ENCODE data around the gene MADCAM1.
A peak's percentile ranks its signal among the peaks of the same experiment; 100 is the strongest.

The MADCAM1 gene

GRCh38 chr19:489418-490196 is 6.7 kb upstream of the MADCAM1 start:
- TF ChIP-seq, protein P1, sequence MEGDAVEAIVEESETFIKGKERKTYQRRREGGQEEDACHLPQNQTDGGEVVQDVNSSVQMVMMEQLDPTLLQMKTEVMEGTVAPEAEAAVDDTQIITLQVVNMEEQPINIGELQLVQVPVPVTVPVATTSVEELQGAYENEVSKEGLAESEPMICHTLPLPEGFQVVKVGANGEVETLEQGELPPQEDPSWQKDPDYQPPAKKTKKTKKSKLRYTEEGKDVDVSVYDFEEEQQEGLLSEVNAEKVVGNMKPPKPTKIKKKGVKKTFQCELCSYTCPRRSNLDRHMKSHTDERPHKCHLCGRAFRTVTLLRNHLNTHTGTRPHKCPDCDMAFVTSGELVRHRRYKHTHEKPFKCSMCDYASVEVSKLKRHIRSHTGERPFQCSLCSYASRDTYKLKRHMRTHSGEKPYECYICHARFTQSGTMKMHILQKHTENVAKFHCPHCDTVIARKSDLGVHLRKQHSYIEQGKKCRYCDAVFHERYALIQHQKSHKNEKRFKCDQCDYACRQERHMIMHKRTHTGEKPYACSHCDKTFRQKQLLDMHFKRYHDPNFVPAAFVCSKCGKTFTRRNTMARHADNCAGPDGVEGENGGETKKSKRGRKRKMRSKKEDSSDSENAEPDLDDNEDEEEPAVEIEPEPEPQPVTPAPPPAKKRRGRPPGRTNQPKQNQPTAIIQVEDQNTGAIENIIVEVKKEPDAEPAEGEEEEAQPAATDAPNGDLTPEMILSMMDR (IDR thresholded peaks at IDR 0.05; ENCODE audit: unreplicated experiment in 3 of 3) = no peak
- peaks cover 4% of the 10 kb centered on the region for H3K36me3 Mint-ChIP-seq (ENCODE audit: low read depth)
- peaks cover 8% of the 10 kb centered on the region for H3K27me3 Mint-ChIP-seq (ENCODE audit: low read depth)
- H3K4me3 Mint-ChIP-seq = peak overlapping the region; percentile 84
- peaks cover 4% of the 10 kb centered on the region for H3K4me1 Mint-ChIP-seq
- H3K27ac Mint-ChIP-seq = peak overlapping the region; percentile 50 to 81 (median 54)
- H3K9me3 Mint-ChIP-seq = no peaks in the 10 kb centered on the region

DNA sequence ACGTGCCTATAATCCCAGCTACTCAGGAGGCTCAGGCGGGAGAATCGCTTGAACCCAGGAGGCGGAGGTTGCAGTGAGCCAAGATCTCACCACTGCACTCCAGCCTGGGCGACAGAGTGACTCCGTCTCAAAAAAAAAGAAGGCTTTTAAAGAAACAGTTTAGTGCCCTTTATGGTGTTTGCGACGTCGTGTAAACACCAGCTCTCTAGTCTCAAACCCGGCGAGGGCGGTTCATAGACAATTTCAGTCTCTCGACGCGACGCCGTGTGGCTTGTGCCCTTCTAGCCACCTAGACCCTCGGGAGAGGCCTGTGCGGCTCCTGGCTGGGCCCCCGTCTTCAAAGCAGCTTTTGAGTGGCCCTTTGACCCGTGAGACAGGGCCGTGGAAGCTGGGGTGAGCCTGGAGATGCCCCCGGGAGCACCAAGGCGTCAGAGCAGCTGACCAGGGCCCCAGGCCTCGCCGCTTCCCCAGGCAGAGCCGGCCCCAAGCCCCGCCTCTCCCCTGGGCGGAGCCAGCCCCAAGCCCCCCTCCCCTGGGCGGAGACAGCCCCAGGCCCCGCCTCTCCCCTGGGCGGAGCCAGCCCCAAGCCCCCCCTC is 5.0 kb upstream of the MADCAM1 start:
- TF ChIP-seq, protein P1 (IDR thresholded peaks at IDR 0.05; ENCODE audit: unreplicated experiment in 3 of 3) = no peak
- Mint-ChIP-seq H3K9me3 (no peaks in the 10 kb centered on the region), H3K4me3 (peak overlapping the region in 1 of 3 experiments; percentile 44), H3K4me1 (no peaks in the 10 kb centered on the region), H3K27ac (no peak overlapping the region), H3K36me3 (ENCODE audit: low read depth) (peaks cover 4% of the 10 kb centered on the region), H3K27me3 (ENCODE audit: low read depth) (peaks cover 15% of the 10 kb centered on the region)

- Mint-ChIP-seq H3K36me3 (ENCODE audit: low read depth) (peaks cover 4% of the 10 kb centered on the region), H3K27ac (no peak overlapping the region), H3K27me3 (ENCODE audit: low read depth) (peaks cover 14% of the 10 kb centered on the region), H3K4me3 (no peak overlapping the region), H3K4me1 (no peaks in the 10 kb centered on the region), H3K9me3 (no peaks in the 10 kb centered on the region)
- TF ChIP-seq, protein P1 (IDR thresholded peaks at IDR 0.05; ENCODE audit: unreplicated experiment in 3 of 3) = no peak
Measured at GRCh38 chr19:492091-492531, 4.2 kb upstream of the MADCAM1 start.

- peak overlapping the region; percentile 19 to 85 (median 59) for H3K27ac Mint-ChIP-seq
- H3K27me3 Mint-ChIP-seq (ENCODE audit: low read depth) = peaks cover 20% of the 10 kb centered on the region
- TF ChIP-seq, protein P1 (IDR thresholded peaks at IDR 0.05; ENCODE audit: unreplicated experiment in 3 of 3) = no peak
- H3K4me3 Mint-ChIP-seq = peak overlapping the region; percentile 31 to 64 (median 40)
- H3K36me3 Mint-ChIP-seq (ENCODE audit: low read depth) = peaks cover 4% of the 10 kb centered on the region
- H3K9me3 Mint-ChIP-seq = no peaks in the 10 kb centered on the region
- H3K4me1 Mint-ChIP-seq = no peaks in the 10 kb centered on the region
Measured at GRCh38 chr19:493391-494170, 2.7 kb upstream of the MADCAM1 start.

- peaks cover 4% of the 10 kb centered on the region for H3K36me3 Mint-ChIP-seq (ENCODE audit: low read depth)
- no peak overlapping the region for H3K4me3 Mint-ChIP-seq
- TF ChIP-seq, protein P1 (IDR thresholded peaks at IDR 0.05; ENCODE audit: unreplicated experiment in 3 of 3) = no peak
- H3K9me3 Mint-ChIP-seq = no peaks in the 10 kb centered on the region
- H3K27ac Mint-ChIP-seq = peak overlapping the region in 1 of 3 experiments; percentile 19
- peaks cover 4% of the 10 kb centered on the region for H3K4me1 Mint-ChIP-seq
- H3K27me3 Mint-ChIP-seq (ENCODE audit: low read depth) = peaks cover 28% of the 10 kb centered on the region
Measured at GRCh38 chr19:494171-495080, 1.9 kb upstream of the MADCAM1 start.
